Mammary epithelial cell (primary cell): Measurements from ENCODE around the gene KIAA0753.

Experiments used
- CTCF ChIP-seq, 2 donors: IDR thresholded peaks in 1 of 2; conservative IDR thresholded peaks in 1 of 2; 2 replicates each; pipeline ENCODE4 v1.5.1; 2011 to 2012; ENCODE audit warnings: inconsistent platforms in 2 of 2, low read length in 2 of 2, mild to moderate bottlenecking in 2 of 2, control low read depth in 1 of 2, low read depth in 1 of 2; ENCODE audit not compliant: insufficient read depth in 1 of 2; ENCODE audit errors: extremely low read depth in 1 of 2
- EZH2 ChIP-seq: IDR thresholded peaks from 2 replicates; pipeline ENCODE4 v1.6.1; 2012; ENCODE audit warnings: low read length, inconsistent platforms, borderline replicate concordance

DNA sequence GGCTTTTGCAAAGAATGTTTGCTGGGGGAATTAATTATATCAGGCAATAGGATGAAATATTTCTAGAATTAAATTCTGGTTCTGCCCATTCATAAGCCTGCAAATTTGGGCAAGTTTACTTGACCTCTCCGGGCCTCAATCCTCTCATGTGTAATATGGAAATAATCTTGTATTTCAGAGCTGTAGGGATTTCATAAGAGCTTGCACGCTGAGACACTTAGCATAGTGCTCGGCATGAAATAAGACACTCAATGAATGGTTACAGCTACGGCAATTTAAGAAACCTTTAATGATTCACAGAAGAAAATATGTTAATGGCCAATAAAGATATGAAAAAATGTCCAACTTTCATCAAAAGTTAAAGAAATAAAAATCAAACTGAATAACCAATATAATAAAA lies 43.6 kb downstream of the KIAA0753 start:
- no peak for TF ChIP-seq EZH2
- TF ChIP-seq CTCF (conservative IDR thresholded peaks at IDR 0.05 in 1 of 2, IDR thresholded peaks at IDR 0.05 in 1 of 2; ENCODE audit: extremely low read depth in 1 of 2, insufficient read depth in 1 of 2, low read depth in 1 of 2, low read length in 2 of 2), result no peak
